Muscle layer of colon (tissue), 2 donors: ENCODE results near the gene DHPS.
"Not testable (repeated sequence)": the region's sequence is repeated elsewhere in the genome, so short reads cannot be mapped to it uniquely, and the experiment has no call there.

Source experiments
- H3K27ac ChIP-seq: one replicate; pipeline ENCODE4 v1.7.0; 2013; ENCODE audit warnings: low read depth, mild to moderate bottlenecking, low read length, moderate library complexity
- H3K27me3 ChIP-seq, 2 donors: one replicate each; pipeline ENCODE4 v1.7.0; 2013; ENCODE audit warnings: low read length in 2 of 2, mild to moderate bottlenecking in 2 of 2; ENCODE audit not compliant: insufficient read depth in 2 of 2, control insufficient read depth in 1 of 2
- H3K36me3 ChIP-seq: one replicate; pipeline ENCODE4 v1.7.0; 2013; ENCODE audit warnings: mild to moderate bottlenecking, low read length; ENCODE audit not compliant: insufficient read depth
- H3K4me1 ChIP-seq: one replicate; pipeline ENCODE4 v1.7.0; 2013; ENCODE audit warnings: mild to moderate bottlenecking, low read length; ENCODE audit not compliant: insufficient read depth
- H3K4me3 ChIP-seq, 2 donors: one replicate each; pipeline ENCODE4 v1.7.0; 2013; ENCODE audit warnings: low read length in 2 of 2, low read depth in 1 of 2, mild to moderate bottlenecking in 1 of 2, moderate library complexity in 1 of 2
- H3K9ac ChIP-seq: one replicate; pipeline ENCODE4 v1.7.0; 2013; ENCODE audit warnings: low read length
- H3K9me3 ChIP-seq: one replicate; pipeline ENCODE4 v1.7.0; 2013; ENCODE audit warnings: mild to moderate bottlenecking, low read length
- donor health status: abdominal sarcoma.
- donor health status: Adenocarcinoma of cecum.

Gene DHPS

GRCh38 chr19:12720851-12721655 lies 39.4 kb upstream of the DHPS start:
- H3K9ac ChIP-seq: peak overlapping the region; percentile 99
- peak overlapping the region; percentile 94 for H3K27ac ChIP-seq
- H3K4me3 ChIP-seq: peak overlapping the region; percentile 89 to 91
- peaks cover 30% of the 10 kb centered on the region for H3K4me1 ChIP-seq
- no peaks in the 10 kb centered on the region for H3K9me3 ChIP-seq
- peaks cover 16% of the 10 kb centered on the region for H3K36me3 ChIP-seq
- H3K27me3 ChIP-seq: no peaks in the 10 kb centered on the region

DNA sequence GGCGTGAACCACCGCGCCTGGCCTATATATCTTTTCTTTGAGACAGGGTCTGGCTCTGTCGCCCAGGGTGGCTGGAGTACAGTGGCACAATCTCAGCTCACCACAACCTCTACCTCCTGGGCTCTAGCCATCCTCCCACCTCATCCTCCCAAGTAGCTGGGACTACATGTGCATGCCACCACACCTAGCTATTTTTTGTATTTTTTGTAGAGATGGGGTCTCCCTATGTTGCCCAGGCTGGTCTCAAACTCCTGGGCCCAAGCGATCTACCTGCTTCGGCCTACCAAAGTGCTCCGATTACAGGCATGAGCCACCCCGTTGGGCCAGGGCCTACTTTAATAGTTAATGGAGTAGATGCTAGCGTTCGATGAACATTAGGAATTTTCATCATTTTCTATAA lies 38.6 kb upstream of the DHPS start:
- Histone ChIP-seq H3K4me3 (peak overlapping the region; percentile 89 to 91), H3K27ac (peak overlapping the region; percentile 94), H3K9ac (peak overlapping the region; percentile 7)

GRCh38 chr19:12715929-12716328 lies 34.2 kb upstream of the DHPS start:
- Histone ChIP-seq H3K4me1 (peaks cover 14% of the 10 kb centered on the region), H3K4me3 (no peak overlapping the region), H3K9me3 (no peaks in the 10 kb centered on the region), H3K27me3 (no peaks in the 10 kb centered on the region), H3K36me3 (peaks cover 48% of the 10 kb centered on the region), H3K9ac (no peak overlapping the region), H3K27ac (no peak overlapping the region)

More for the DNA sequence above, 38.6 kb upstream of the DHPS start:
- Histone ChIP-seq H3K4me1 (peaks cover 30% of the 10 kb centered on the region), H3K36me3 (peaks cover 23% of the 10 kb centered on the region), H3K9me3 (no peaks in the 10 kb centered on the region), H3K27me3 (no peaks in the 10 kb centered on the region)

DNA sequence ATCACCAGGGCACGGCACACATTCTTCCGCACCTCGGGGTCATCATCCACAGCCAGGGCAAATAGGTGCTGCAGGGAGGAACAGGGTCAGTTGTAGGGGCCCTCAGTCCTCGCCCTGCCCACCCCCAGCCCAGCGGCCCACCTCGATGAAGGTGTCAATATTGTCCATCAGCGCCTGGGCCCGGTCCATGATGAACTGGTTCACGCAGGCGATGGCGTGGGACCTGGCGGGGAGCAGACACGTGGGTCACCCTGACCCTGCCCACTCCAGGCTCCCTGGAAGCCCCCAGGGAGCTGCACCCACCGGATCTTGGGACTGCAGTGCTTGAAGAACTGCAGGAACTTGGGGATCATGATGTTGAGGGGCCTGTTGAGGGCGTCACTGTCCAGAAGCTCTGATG lies 33.4 kb upstream of the DHPS start:
- no peak overlapping the region for H3K4me3 ChIP-seq
- no peaks in the 10 kb centered on the region for H3K9me3 ChIP-seq
- no peak overlapping the region for H3K9ac ChIP-seq
- H3K4me1 ChIP-seq: peaks cover 7% of the 10 kb centered on the region
- no peaks in the 10 kb centered on the region for H3K27me3 ChIP-seq
- H3K36me3 ChIP-seq: peaks cover 56% of the 10 kb centered on the region
- no peak overlapping the region for H3K27ac ChIP-seq

DNA sequence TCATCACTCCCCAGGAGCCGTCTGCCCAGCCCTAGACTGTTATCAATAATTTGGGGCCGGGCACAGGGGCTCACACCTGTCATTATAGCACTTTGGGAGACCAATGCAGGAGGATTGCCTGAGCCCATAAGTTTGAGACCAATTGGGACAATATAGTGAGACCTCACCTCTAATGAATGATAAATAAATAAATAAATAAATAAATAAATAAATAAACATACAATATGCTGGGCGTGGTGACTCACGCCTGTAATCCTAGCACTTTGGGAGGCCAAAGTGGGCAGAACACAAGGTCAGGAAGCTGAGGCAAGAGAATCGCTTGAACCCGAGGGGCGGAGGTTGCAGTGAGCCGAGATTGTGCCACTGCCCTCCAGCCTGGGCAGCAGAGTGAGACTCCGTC lies 31.6 kb upstream of the DHPS start:
- H3K4me1 ChIP-seq, H3K27ac ChIP-seq, H3K9me3 ChIP-seq, H3K4me3 ChIP-seq, H3K27me3 ChIP-seq, H3K9ac ChIP-seq: not testable (repeated sequence)
- H3K36me3 ChIP-seq: peaks cover 64% of the 10 kb centered on the region

DNA sequence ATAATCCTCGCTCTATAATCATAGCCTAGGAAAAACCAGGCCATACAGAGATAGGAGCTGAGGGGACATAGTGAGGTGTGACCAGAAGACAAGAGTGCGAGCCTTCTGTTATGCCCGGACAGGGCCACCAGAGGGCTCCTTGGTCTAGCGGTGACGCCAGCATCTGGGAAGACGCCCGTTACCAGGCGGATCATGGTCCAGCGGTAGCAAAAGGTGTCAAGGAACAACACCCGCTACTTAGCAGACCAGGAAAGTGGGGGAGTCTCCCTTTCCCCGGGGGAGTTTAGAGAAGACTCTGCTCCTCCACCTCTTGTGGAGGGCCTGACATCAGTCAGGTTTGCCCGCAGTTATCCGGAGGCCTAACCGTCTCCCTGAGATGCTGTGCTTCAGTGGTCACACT lies 30.4 kb upstream of the DHPS start:
- H3K4me3 ChIP-seq, H3K27me3 ChIP-seq, H3K9ac ChIP-seq, H3K4me1 ChIP-seq, H3K27ac ChIP-seq, H3K9me3 ChIP-seq: not testable (repeated sequence)
- H3K36me3 ChIP-seq: peaks cover 71% of the 10 kb centered on the region

DNA sequence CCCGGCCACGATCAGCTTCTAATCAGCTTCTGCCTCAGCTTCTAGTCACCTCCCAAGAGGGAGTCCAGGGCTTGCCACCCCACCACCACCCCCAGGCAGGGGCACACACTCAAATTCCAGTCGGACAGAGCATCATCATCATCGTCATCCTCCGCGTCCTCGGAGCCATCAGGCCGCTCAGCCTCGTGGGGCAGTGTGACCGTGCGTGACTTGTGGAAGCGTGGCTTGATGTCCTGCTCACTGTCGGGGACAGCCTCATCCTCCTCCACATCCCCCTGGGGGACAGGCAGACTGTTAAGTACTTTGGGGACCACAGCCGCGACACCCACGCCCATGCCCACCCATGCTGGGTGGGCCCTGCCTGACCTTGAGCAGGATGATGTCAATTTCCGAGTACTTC lies 29.5 kb upstream of the DHPS start:
- Histone ChIP-seq H3K4me3 (no peak overlapping the region), H3K9me3 (no peaks in the 10 kb centered on the region), H3K4me1 (no peaks in the 10 kb centered on the region), H3K9ac (no peak overlapping the region), H3K36me3 (peaks cover 73% of the 10 kb centered on the region), H3K27me3 (no peaks in the 10 kb centered on the region), H3K27ac (no peak overlapping the region)

GRCh38 chr19:12708641-12709040 lies 27.0 kb upstream of the DHPS start:
- H3K36me3 ChIP-seq: peaks cover 68% of the 10 kb centered on the region

DNA sequence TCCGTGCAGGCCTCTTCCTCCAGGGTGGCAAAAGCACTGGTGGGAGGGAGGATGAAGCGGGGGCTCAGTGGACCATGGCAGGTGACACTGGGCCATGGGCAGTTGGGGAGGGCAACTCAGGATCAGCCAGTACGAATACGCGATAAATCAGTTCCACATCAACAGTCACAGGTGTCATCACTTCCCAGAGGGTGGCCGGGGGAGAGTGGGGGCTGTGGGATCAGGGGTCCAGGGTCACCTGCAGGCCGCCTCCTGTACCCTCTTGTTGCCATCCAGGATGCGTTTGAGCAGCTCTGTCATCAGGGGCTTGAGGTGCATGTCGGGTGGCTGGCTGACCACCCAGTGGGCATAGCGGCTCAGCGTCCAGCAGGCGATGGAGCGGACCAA lies 24.6 kb upstream of the DHPS start:
- Histone ChIP-seq H3K36me3 (peaks cover 82% of the 10 kb centered on the region), H3K27ac (no peak overlapping the region), H3K27me3 (no peaks in the 10 kb centered on the region), H3K9me3 (no peaks in the 10 kb centered on the region), H3K4me3 (no peak overlapping the region), H3K4me1 (no peaks in the 10 kb centered on the region), H3K9ac (no peak overlapping the region)

More at GRCh38 chr19:12708641-12709040, 27.0 kb upstream of the DHPS start:
- Histone ChIP-seq H3K4me3 (no peak overlapping the region), H3K27me3 (no peaks in the 10 kb centered on the region), H3K9ac (no peak overlapping the region), H3K4me1 (no peaks in the 10 kb centered on the region), H3K9me3 (no peaks in the 10 kb centered on the region), H3K27ac (no peak overlapping the region)

DNA sequence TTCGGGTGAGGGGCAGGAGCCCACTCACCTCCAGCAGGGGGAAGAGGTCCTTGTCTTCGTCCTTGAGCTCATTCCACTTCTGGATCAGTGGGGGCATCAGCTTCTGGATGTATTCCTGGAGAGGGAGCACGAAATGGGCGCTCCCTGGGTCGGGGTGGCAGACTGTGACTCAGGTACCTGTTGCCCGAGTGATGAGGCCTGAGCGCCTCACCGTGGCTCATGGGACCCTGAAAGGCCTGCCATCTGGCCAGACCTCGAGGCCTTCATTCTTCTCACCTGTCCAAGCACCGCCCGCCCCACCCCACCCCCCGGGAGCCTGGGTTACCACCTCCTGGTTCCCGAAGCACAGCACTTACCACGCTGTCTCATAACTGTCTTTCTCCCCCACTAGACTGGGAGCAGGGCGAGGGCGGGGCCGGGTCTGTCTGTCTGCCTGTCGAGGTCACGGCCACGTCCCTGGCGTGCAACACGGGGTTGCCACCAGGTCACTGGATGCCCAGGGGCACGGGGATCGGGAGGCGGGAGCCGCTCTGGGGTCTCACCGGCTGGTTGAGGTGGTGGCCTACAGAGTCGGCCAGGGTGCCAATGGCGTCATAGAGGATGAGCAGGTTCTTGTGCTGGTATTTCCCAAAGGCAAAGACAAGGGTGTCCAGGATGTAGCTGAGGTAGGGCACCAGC lies 24.1 kb upstream of the DHPS start:
- Histone ChIP-seq H3K27ac (no peak overlapping the region), H3K4me1 (no peaks in the 10 kb centered on the region), H3K36me3 (peaks cover 82% of the 10 kb centered on the region), H3K27me3 (no peaks in the 10 kb centered on the region), H3K4me3 (no peak overlapping the region), H3K9ac (no peak overlapping the region), H3K9me3 (no peaks in the 10 kb centered on the region)

DNA sequence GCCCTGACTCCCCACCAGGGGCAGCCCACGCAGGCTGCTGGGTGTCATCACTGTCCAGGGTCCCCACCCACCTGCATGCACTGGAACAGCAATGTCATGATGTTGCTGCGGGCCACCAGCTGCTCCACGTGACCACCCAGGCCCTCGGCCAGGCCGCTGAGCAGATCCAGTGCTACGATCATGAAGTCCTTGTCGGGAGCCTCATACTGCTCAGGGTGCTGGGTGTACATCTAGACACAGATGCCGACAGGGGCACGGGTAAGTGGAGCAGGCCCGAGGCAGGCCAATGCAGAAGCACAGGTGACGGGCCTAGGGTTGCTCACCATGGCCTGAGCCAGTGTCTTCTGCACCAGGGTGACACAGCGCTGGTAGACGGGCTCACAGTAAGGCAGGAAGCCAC lies 23.5 kb upstream of the DHPS start:
- Histone ChIP-seq H3K27ac (no peak overlapping the region), H3K9me3 (no peaks in the 10 kb centered on the region), H3K36me3 (peaks cover 77% of the 10 kb centered on the region), H3K4me3 (no peak overlapping the region), H3K9ac (no peak overlapping the region), H3K4me1 (no peaks in the 10 kb centered on the region), H3K27me3 (no peaks in the 10 kb centered on the region)

DNA sequence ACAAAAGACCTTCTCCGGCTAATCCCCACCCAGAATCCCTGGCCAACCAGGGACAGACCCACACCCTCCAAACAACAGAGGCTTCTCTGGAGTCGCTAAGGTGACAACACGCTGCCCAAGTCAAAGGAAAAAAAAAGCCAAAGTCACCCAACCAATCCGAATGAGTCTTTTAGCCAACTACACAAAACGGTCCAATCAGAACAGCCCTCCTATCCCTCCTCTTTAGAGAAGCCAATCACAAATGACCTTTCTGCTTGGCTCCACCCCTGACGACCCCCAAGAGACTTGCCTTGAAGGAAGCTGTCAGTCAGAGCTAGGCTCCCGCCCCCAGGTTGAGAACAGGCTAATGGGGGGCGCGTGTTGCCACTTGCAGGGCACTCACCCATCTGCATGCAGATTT lies 21.4 kb upstream of the DHPS start:
- Histone ChIP-seq H3K9me3 (no peaks in the 10 kb centered on the region), H3K9ac (no peak overlapping the region), H3K36me3 (peaks cover 58% of the 10 kb centered on the region), H3K27ac (no peak overlapping the region), H3K27me3 (no peaks in the 10 kb centered on the region), H3K4me1 (no peaks in the 10 kb centered on the region), H3K4me3 (no peak overlapping the region)
